ENCODE measurements around the gene SLC37A1. TPM values are rescaled to one million over a fixed set of nuclear protein-coding genes. Genes with fewer than 3 reads are reported as not detected.

Gene SLC37A1
- total RNA-seq, 1 donor from 2014 or later, result 4.8 TPM

DNA sequence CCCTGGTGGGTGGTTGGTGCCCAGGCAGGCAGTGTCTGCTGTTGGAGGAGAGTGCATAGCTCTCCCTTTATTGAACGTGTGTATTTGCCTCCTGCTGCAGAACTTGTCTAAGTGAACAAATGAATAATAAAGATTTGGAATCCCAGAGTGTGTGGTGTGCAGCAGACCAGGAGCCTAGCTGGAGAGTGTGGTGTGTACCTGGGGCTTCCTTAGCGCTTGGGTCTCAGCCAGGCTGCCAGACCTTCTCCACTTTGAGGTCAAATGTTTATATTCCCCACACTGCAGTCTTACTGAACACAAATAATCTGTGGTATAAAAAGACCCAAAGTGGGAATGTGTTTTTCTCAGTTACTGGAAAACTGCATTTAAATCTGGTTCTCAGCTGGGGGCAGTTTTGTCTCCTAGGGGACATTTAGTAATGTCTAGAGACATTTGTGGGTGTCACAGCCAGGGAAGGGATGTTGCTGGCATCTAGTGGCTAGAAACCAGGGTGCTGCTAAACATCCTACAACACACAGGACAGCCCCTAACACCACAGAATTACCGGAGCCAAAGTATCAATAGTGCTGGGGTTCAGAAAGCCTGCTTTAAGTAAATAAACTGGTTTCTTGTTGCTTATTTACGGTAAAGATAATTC lies 23.6 kb downstream of the SLC37A1 start:
- no peak overlapping the region for H3K4me3 Mint-ChIP-seq (ENCODE audit: unreplicated experiment)
- no peak overlapping the region for H3K27ac Mint-ChIP-seq (ENCODE audit: unreplicated experiment)
- H3K4me1 Mint-ChIP-seq (ENCODE audit: low read depth), result no peaks in the 10 kb centered on the region
- H3K9me3 Mint-ChIP-seq (ENCODE audit: low read depth), result no peaks in the 10 kb centered on the region
- TF ChIP-seq, protein P1, sequence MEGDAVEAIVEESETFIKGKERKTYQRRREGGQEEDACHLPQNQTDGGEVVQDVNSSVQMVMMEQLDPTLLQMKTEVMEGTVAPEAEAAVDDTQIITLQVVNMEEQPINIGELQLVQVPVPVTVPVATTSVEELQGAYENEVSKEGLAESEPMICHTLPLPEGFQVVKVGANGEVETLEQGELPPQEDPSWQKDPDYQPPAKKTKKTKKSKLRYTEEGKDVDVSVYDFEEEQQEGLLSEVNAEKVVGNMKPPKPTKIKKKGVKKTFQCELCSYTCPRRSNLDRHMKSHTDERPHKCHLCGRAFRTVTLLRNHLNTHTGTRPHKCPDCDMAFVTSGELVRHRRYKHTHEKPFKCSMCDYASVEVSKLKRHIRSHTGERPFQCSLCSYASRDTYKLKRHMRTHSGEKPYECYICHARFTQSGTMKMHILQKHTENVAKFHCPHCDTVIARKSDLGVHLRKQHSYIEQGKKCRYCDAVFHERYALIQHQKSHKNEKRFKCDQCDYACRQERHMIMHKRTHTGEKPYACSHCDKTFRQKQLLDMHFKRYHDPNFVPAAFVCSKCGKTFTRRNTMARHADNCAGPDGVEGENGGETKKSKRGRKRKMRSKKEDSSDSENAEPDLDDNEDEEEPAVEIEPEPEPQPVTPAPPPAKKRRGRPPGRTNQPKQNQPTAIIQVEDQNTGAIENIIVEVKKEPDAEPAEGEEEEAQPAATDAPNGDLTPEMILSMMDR (IDR thresholded peaks at IDR 0.05), result peak; percentile 68
- H3K36me3 Mint-ChIP-seq (ENCODE audit: low read depth), result peaks cover 5% of the 10 kb centered on the region
- H3K27me3 Mint-ChIP-seq (ENCODE audit: low read depth), result no peaks in the 10 kb centered on the region
- no peak for DNase-seq (ENCODE audit: low spot score)

DNA sequence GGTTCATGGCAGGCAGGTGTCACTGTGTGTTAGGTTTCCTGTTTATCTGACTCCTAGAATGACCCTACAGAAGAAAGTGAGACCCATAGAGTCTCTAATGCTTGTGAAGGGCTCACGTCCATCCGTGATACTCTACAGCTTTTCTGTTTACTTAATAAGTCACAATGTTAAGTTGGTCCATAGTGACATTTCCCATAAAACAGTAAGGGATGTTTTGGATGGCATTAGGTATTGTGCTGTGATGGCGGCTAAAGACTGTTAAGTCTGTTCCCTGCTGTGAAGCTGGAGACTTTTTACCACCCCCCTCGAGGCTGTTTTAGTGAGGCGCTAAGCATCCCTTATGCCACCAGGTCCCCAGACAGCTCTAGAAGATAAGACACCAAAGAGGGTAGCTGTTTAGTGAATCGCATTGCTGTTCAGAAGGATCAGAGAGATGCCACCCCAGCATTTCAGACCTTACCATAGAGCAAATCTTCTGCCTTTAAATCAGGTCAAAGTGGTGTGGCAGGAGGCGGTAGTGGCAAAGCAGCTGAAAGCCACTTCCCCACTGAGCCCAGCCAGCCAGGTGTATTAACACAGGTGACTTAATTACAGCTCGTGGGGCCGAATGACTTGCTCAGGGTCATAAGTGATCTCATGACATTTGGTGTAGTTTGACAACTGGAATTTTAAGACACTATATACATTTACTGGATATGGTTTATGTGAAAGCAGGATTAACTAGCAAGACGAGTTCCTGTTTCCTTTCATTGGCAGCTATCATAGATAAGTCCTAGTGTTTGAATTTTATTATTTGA lies 25.0 kb downstream of the SLC37A1 start:
- Mint-ChIP-seq H3K27me3 (ENCODE audit: low read depth) (no peaks in the 10 kb centered on the region), H3K4me1 (ENCODE audit: low read depth) (no peaks in the 10 kb centered on the region), H3K27ac (ENCODE audit: unreplicated experiment) (no peak overlapping the region), H3K36me3 (ENCODE audit: low read depth) (peaks cover 4% of the 10 kb centered on the region), H3K9me3 (ENCODE audit: low read depth) (no peaks in the 10 kb centered on the region), H3K4me3 (ENCODE audit: unreplicated experiment) (no peak overlapping the region)
- TF ChIP-seq, protein P1 (IDR thresholded peaks at IDR 0.05), result no peak
- no peak for DNase-seq (ENCODE audit: low spot score)

DNA sequence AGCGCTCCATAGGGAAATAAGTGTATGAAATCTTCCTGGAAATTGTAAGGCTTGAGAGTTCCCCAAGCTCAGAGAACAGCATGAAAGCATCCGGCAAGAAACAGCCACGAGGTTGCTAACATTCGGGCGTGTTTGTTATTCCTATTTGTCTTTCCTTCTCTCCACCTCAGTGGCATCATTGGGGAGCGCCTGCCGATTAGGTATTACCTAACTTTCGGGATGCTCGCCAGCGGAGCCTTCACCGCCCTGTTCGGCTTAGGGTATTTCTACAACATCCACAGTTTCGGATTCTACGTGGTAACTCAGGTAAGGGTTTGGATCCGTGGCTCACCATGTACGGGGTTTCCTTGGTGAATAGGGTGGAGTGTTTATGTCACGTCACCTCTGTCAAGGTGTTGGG lies 25.7 kb downstream of the SLC37A1 start:
- H3K27me3 Mint-ChIP-seq (ENCODE audit: low read depth), result no peaks in the 10 kb centered on the region
- TF ChIP-seq, protein P1 (IDR thresholded peaks at IDR 0.05), result no peak
- peaks cover 4% of the 10 kb centered on the region for H3K36me3 Mint-ChIP-seq (ENCODE audit: low read depth)
- H3K9me3 Mint-ChIP-seq (ENCODE audit: low read depth), result no peaks in the 10 kb centered on the region
- H3K27ac Mint-ChIP-seq (ENCODE audit: unreplicated experiment), result no peak overlapping the region
- no peak overlapping the region for H3K4me3 Mint-ChIP-seq (ENCODE audit: unreplicated experiment)
- no peak for DNase-seq (ENCODE audit: low spot score)
- H3K4me1 Mint-ChIP-seq (ENCODE audit: low read depth), result no peaks in the 10 kb centered on the region

DNA sequence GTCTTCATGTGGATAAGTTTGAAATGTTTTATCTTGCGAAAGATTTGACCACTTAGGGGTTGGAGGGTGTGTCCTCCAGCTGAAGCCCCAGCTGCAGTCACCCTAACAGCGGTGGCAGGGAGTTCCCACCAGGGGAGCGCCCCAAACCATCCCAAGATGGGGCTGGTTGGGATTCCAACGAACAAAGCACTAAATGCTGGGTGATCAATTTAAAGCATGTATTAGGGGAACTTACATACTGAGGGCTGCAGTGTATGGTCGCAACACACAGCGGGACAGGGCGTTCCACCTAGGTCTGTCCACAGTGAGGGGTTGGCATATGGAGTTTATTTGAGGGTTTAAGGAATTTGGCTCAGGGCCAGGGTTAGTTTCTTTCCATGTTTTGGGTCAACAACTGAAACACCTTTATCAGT lies 26.3 kb downstream of the SLC37A1 start:
- TF ChIP-seq, protein P1 (IDR thresholded peaks at IDR 0.05), result peak; percentile 39
- H3K27ac Mint-ChIP-seq (ENCODE audit: unreplicated experiment), result no peak overlapping the region
- no peaks in the 10 kb centered on the region for H3K9me3 Mint-ChIP-seq (ENCODE audit: low read depth)
- H3K4me3 Mint-ChIP-seq (ENCODE audit: unreplicated experiment), result no peak overlapping the region
- H3K4me1 Mint-ChIP-seq (ENCODE audit: low read depth), result no peaks in the 10 kb centered on the region
- no peaks in the 10 kb centered on the region for H3K27me3 Mint-ChIP-seq (ENCODE audit: low read depth)
- no peak for DNase-seq (ENCODE audit: low spot score)
- peaks cover 4% of the 10 kb centered on the region for H3K36me3 Mint-ChIP-seq (ENCODE audit: low read depth)

DNA sequence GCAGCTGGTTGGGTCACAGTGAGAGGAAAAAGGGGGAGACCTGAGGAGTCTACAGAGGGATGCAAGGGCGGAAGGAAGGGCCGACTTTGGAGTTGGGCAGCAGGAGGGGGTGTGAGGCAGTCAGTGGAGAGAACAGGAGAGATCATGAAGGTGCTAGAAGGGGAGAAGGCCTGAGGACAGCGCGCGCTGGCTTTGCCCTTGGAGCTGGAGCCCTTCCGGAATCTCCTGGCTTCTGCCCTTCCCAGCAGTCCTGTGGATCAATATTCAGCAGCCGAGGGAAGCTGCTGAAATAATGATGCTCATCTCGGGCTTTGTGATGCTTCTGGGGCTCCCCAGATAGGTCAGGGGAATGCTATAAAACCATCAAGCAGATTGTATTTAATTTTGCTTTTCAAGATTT lies 26.7 kb downstream of the SLC37A1 start:
- Mint-ChIP-seq H3K9me3 (ENCODE audit: low read depth) (no peaks in the 10 kb centered on the region), H3K27me3 (ENCODE audit: low read depth) (no peaks in the 10 kb centered on the region), H3K27ac (ENCODE audit: unreplicated experiment) (no peak overlapping the region), H3K4me3 (ENCODE audit: unreplicated experiment) (no peak overlapping the region), H3K4me1 (ENCODE audit: low read depth) (no peaks in the 10 kb centered on the region), H3K36me3 (ENCODE audit: low read depth) (peaks cover 4% of the 10 kb centered on the region)
- TF ChIP-seq, protein P1 (IDR thresholded peaks at IDR 0.05), result no peak
- no peak for DNase-seq (ENCODE audit: low spot score)

Measured in chondrocyte (in vitro differentiated cells).